A549 treated with dexamethasone at 1 μM for 4 hours (cell line): ENCODE results near the gene NKTR. TPM values are rescaled to one million over a fixed set of nuclear protein-coding genes. Genes with fewer than 3 reads are reported as not detected.

ENCODE experiments used
- total RNA-seq: library from RNA; stranded (reverse); fragments of 200-300 nt; extraction: Qiagen RNA extraction; gene quantifications from 5 replicates; pipeline ENCODE4 v1.2.3, GENCODE V29; 2022

Gene NKTR
- 7.8 to 14.1 TPM (median 10.0 TPM) in 5 replicates for total RNA-seq

GRCh38 chr3:42600111-42600957 lies at the start of gene NKTR:
Gene NKTR (plus strand): TSS chr3:42600686. CDS start chr3:42601007, 321 bp downstream.

DNA sequence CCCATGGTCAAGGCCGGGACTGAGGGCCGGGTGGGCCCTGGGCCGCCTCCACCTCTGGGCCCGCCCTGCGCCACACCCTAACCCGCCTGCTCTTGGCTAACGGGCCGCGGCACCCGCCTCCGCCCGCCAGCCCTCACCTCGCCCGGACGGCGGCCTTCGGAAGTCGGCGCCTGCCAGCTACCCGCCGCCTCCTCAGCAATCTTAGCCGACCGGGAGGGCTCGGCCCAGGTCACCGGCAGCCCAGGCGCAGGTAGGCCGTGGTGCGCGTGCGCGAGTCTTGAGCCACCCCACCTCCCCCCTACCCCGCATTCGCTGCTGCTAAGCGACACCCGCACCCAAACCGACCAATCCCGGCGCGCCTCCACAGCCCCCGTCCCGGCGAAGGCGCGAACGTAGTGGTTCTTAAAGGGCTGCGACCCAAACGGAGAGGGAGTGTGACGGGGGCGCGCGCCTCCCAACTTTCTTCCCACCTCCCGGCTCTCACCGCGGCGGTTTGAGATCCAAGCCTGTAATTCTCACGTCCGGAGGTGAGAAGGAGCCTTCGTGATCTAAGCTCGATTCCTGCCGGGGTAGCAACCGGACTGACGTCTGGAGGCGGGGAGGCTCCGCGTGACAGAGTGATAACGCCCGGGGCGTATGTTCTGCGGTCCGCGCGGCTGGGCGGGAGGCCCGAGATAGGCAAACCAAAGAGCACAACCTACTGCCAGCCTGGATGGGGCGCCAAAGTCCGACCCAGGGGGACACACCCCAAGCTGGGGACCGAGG lies 18.6 kb upstream of the NKTR start, which contains the start of gene SEC22C:
Gene SEC22C (minus strand): TSS at position 259 of the 765 bp plus-strand sequence. CDS start 12,921 bp downstream, outside the sequence.

GRCh38 chr3:42653560-42654330 lies 53.3 kb downstream of the NKTR start, which contains the start of gene ZBTB47:
Gene ZBTB47 (plus strand): TSS chr3:42653697. CDS start chr3:42658356, 4,659 bp downstream.

GRCh38 chr3:42685363-42685881 lies 84.9 kb downstream of the NKTR start, which contains the start of gene KLHL40:
Gene KLHL40 (plus strand): TSS chr3:42685537. CDS start chr3:42685619, 82 bp downstream.

Other genes with a start within 250 kb of the NKTR start
- not detected in 5 replicates for gene LYZL4, start 190.1 kb upstream of the NKTR start, total RNA-seq
- gene VIPR1, start 98.0 kb upstream of the NKTR start, total RNA-seq, result 1.2 to 2.3 TPM (median 1.7 TPM) in 5 replicates
- gene SEC22C, start 18.7 kb upstream of the NKTR start, total RNA-seq, result 29.0 to 37.7 TPM (median 34.1 TPM) in 5 replicates
- gene SS18L2, start 9.8 kb upstream of the NKTR start, total RNA-seq, result 16.4 to 19.1 TPM (median 16.9 TPM) in 5 replicates
- 4.8 to 7.0 TPM (median 5.8 TPM) in 5 replicates for gene ZBTB47, start 53.0 kb downstream of the NKTR start, total RNA-seq
- gene KLHL40, start 84.9 kb downstream of the NKTR start, total RNA-seq, result not detected in 5 replicates
- 0.14 TPM in 1 of 5 replicates, not detected in the others for gene HHATL, start 102.1 kb downstream of the NKTR start, total RNA-seq
- 0.39 to 0.61 TPM (median 0.50 TPM) in 5 replicates for gene CCDC13, start 172.6 kb downstream of the NKTR start, total RNA-seq
- 70.1 to 95.7 TPM (median 73.2 TPM) in 5 replicates for gene HIGD1A, start 203.8 kb downstream of the NKTR start, total RNA-seq
- gene ACKR2, start 208.8 kb downstream of the NKTR start, total RNA-seq, result 0.04 to 0.11 TPM (median 0.05 TPM) in 5 replicates